ENCODE measurements around the gene SHROOM1. TPM values are rescaled to one million over a fixed set of nuclear protein-coding genes. Genes with fewer than 3 reads are reported as not detected.

SHROOM1 gene
- total RNA-seq, 1 experiment from 2014 or later = 23.3 TPM

DNA sequence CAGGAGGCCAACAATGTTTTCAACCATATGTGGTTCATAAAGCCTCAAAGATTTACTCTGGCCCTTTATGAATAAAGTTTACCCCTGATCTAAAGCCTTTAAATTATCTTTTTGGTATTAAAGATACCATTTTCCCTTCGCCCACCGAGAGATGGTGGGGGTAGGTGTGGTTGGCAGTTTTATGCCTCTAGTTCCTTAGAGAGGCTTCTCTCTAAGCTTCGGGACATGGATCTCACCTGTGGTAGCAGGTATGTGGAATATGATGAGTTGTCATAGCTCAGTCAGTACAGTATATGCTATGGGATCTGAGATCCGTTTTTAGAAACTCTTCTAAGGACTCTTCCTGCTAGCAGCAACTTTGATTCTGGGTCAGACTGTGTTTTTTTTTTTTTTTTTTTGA lies 38.3 kb upstream of the SHROOM1 start:
- H3K36me3 ChIP-seq (ENCODE audit: low read depth) = peaks cover 20% of the 10 kb centered on the region; the same call in 1 of the 2 replicates
- POLR2A ChIA-PET (ENCODE audit: unreplicated experiment) = no interaction called here
- no peaks in the 10 kb centered on the region for H3K9me3 ChIP-seq (ENCODE audit: insufficient read depth, low read depth)
- H3K4me2 ChIP-seq = no peak overlapping the region
- H3K79me2 ChIP-seq (ENCODE audit: low read depth) = peaks cover 19% of the 10 kb centered on the region
- intact Hi-C loops (cut with micrococcal nuclease; ENCODE audit: unreplicated experiment) = loop anchor here (5.0 to 10.0 kb wide), 4 partner anchors 116 to 804 kb away; partner anchors contain the start of gene IL3
- H3K27ac ChIP-seq = no peak overlapping the region
- H3K27me3 ChIP-seq (ENCODE audit: insufficient read depth, low read depth) = no peaks in the 10 kb centered on the region
- peaks cover 18% of the 10 kb centered on the region for H3K4me1 ChIP-seq (replicated peaks; ENCODE audit: insufficient read depth)
- no peak overlapping the region for H3K4me3 ChIP-seq
- CTCF ChIA-PET = interaction anchor here (0.7 kb wide), 1 partner anchor 9 kb away, joined by 5 read pairs; no protein-coding TSS in a partner anchor
- H3F3A ChIP-seq (ENCODE audit: insufficient read depth, low read depth) = peaks cover 29% of the 10 kb centered on the region; the same call in 1 of the 2 replicates
- H3K9me2 ChIP-seq (ENCODE audit: insufficient read depth) = no peaks in the 10 kb centered on the region
- DNase-seq = no peak
- BruUV-seq (replicated peaks) = no TSS peak
- TF ChIP-seq CTCF (conservative IDR thresholded peaks at IDR 0.05) = no peak
- no peak overlapping the region for H2AFZ ChIP-seq
- H4K20me1 ChIP-seq (ENCODE audit: insufficient read depth) = no peaks in the 10 kb centered on the region

GRCh38 chr5:132867046-132867451 lies 36.6 kb upstream of the SHROOM1 start:
- POLR2A ChIA-PET (ENCODE audit: unreplicated experiment) = interaction anchor here (0.6 kb wide), 1 partner anchor 1184 kb away, joined by 23 read pairs; no protein-coding TSS in a partner anchor
- CTCF ChIA-PET = interaction anchor here (0.6 to 1.6 kb wide), 2 partner anchors 38 to 465 kb away, joined by 3 to 5 read pairs; no protein-coding TSS in a partner anchor
- peak overlapping the region; percentile 90 for H2AFZ ChIP-seq
- peaks cover 19% of the 10 kb centered on the region for H3K79me2 ChIP-seq (ENCODE audit: low read depth)
- no peak for DNase-seq
- H4K20me1 ChIP-seq (ENCODE audit: insufficient read depth) = no peaks in the 10 kb centered on the region
- H3K4me2 ChIP-seq = peak overlapping the region; percentile 96
- peak overlapping the region; percentile 76 for H3K4me3 ChIP-seq
- H3K4me1 ChIP-seq (replicated peaks; ENCODE audit: insufficient read depth) = peaks cover 18% of the 10 kb centered on the region
- TF ChIP-seq EZH2 (IDR thresholded peaks at IDR 0.05; ENCODE audit: low read depth) (no peak), CTCF (conservative IDR thresholded peaks at IDR 0.05) (no peak)
- H3K36me3 ChIP-seq (ENCODE audit: low read depth) = peaks cover 20% of the 10 kb centered on the region; the same call in 1 of the 2 replicates
- peaks cover 29% of the 10 kb centered on the region; the same call in 1 of the 2 replicates for H3F3A ChIP-seq (ENCODE audit: insufficient read depth, low read depth)
- H3K9me2 ChIP-seq (ENCODE audit: insufficient read depth) = no peaks in the 10 kb centered on the region
- intact Hi-C loops (cut with micrococcal nuclease; ENCODE audit: unreplicated experiment) = loop anchor here (5.0 to 10.0 kb wide), 4 partner anchors 115 to 802 kb away; partner anchors contain the start of gene IL3
- H3K27ac ChIP-seq = peak overlapping the region; percentile 69
- H3K27me3 ChIP-seq (ENCODE audit: insufficient read depth, low read depth) = no peaks in the 10 kb centered on the region
- no peaks in the 10 kb centered on the region for H3K9me3 ChIP-seq (ENCODE audit: insufficient read depth, low read depth)
- BruUV-seq (replicated peaks) = no TSS peak

DNA sequence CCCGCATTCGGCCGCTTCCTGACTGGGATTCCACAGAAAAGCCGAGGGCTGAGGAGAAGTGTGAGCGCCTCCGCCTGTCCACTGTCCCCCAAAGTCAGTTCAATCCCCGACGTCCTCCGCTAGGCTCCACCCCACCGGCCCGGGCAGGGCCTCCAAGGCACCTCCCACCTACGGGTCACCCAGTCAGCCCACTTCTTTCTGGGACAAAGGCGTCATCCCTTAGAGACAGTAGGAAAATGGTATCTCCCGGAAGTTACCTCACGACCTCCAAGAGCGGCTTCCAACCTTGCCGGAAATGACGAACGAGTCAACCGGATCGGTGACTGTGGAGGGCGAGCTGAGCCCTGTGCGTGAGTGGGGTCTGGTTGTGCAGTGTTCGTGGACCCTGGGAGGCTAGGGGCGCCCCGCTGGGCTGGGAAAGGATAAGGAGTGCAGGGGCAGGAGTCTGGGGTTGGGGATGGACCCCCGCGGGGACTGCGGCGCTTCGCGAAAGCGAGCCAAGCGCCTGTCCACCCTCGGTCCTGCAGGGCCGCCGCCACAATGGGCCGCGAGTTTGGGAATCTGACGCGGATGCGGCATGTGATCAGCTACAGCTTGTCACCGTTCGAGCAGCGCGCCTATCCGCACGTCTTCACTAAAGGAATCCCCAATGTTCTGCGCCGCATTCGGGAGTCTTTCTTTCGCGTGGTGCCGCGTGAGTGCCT lies 36.0 kb upstream of the SHROOM1 start, which contains the start of the genes GDF9 and UQCRQ:
GDF9 (minus strand) TSS at position 128 of the 704 bp plus-strand sequence. CDS start 1,936 bp downstream, outside the sequence.
UQCRQ (plus strand) TSS at position 301 of the 704 bp plus-strand sequence; CDS start at position 541, 240 bp downstream.
- CTCF ChIA-PET = interaction anchor here (0.6 to 1.6 kb wide), 5 partner anchors 35 to 464 kb away, joined by 3 to 5 read pairs (median 4); no protein-coding TSS in a partner anchor
- H3K36me3 ChIP-seq (ENCODE audit: low read depth) = peaks cover 20% of the 10 kb centered on the region; the same call in 1 of the 2 replicates
- no peaks in the 10 kb centered on the region for H3K9me3 ChIP-seq (ENCODE audit: insufficient read depth, low read depth)
- peak within 1 kb of the TSS; percentile 96 for H3K4me2 ChIP-seq
- intact Hi-C loops (cut with micrococcal nuclease; ENCODE audit: unreplicated experiment) = loop anchor here (1.0 to 10.0 kb wide), 5 partner anchors 36 to 802 kb away; partner anchors contain the start of genes IL3 and SHROOM1
- peaks cover 19% of the 10 kb centered on the region for H3K79me2 ChIP-seq (ENCODE audit: low read depth)
- H3F3A ChIP-seq (ENCODE audit: insufficient read depth, low read depth) = peaks cover 24% of the 10 kb centered on the region; the same call in 1 of the 2 replicates
- TF ChIP-seq EZH2 (IDR thresholded peaks at IDR 0.05; ENCODE audit: low read depth) (no peak), CTCF (conservative IDR thresholded peaks at IDR 0.05) (peak; percentile 36; the same call in 1 of the 2 replicates)
- peak within 1 kb of the TSS; percentile 90 for H2AFZ ChIP-seq
- DNase-seq = peak; percentile 96 to 97
- peaks cover 18% of the 10 kb centered on the region for H3K4me1 ChIP-seq (replicated peaks; ENCODE audit: insufficient read depth)
- H3K27ac ChIP-seq = peak within 1 kb of the TSS; percentile 69
- BruUV-seq (replicated peaks) = no TSS peak
- H4K20me1 ChIP-seq (ENCODE audit: insufficient read depth) = no peaks in the 10 kb centered on the region
- no peaks in the 10 kb centered on the region for H3K27me3 ChIP-seq (ENCODE audit: insufficient read depth, low read depth)
- H3K9me2 ChIP-seq (ENCODE audit: insufficient read depth) = no peaks in the 10 kb centered on the region
- peak within 1 kb of the TSS; percentile 76 for H3K4me3 ChIP-seq
- POLR2A ChIA-PET (ENCODE audit: unreplicated experiment) = interaction anchor here (0.6 to 1.0 kb wide), 3 partner anchors 27 to 1185 kb away, joined by 3 to 23 read pairs (median 4); no protein-coding TSS in a partner anchor
